HG02763 (cell line): ENCODE results near the gene CPSF2.
"Not testable (repeated sequence)": the region's sequence is repeated elsewhere in the genome, so short reads cannot be mapped to it uniquely, and the experiment has no call there.

ENCODE experiments used
- ATAC-seq: cut with Tn5 transposase; IDR thresholded peaks from one replicate; pipeline ENCODE4 v1.9.1; 2021; ENCODE audit warnings: mild to moderate bottlenecking, moderate library complexity; ENCODE audit not compliant: unreplicated experiment

The CPSF2 gene

GRCh38 chr14:92154283-92154942 lies 32.6 kb downstream of the CPSF2 start:
- no peak for ATAC-seq

GRCh38 chr14:92160619-92161018 lies 38.9 kb downstream of the CPSF2 start:
- ATAC-seq: no peak

- ATAC-seq: no peak
Measured at GRCh38 chr14:92161521-92161920, 39.8 kb downstream of the CPSF2 start.

- ATAC-seq: no peak
Measured at GRCh38 chr14:92164958-92165357, 43.2 kb downstream of the CPSF2 start.

- ATAC-seq: no peak
Measured at GRCh38 chr14:92173668-92174067, 51.9 kb downstream of the CPSF2 start.

- no peak for ATAC-seq
Measured at GRCh38 chr14:92175811-92176210, 54.0 kb downstream of the CPSF2 start.

- no peak for ATAC-seq
Measured at GRCh38 chr14:92176476-92176875, 54.7 kb downstream of the CPSF2 start.

GRCh38 chr14:92179178-92179577 lies 57.4 kb downstream of the CPSF2 start:
- not testable (repeated sequence) for ATAC-seq

- ATAC-seq: no peak
Measured at GRCh38 chr14:92185559-92185958, 63.8 kb downstream of the CPSF2 start.

- ATAC-seq: not testable (repeated sequence)
Measured at GRCh38 chr14:92187616-92188015, 65.8 kb downstream of the CPSF2 start.

- no peak for ATAC-seq
Measured at GRCh38 chr14:92190768-92191167, 69.0 kb downstream of the CPSF2 start.

GRCh38 chr14:92198804-92199203 lies 77.0 kb downstream of the CPSF2 start:
- ATAC-seq: no peak

GRCh38 chr14:92199763-92200162 lies 78.0 kb downstream of the CPSF2 start:
- no peak for ATAC-seq

- no peak for ATAC-seq
Measured at GRCh38 chr14:92203116-92203515, 81.3 kb downstream of the CPSF2 start.

- no peak for ATAC-seq
Measured at GRCh38 chr14:92204792-92205191, 83.0 kb downstream of the CPSF2 start.

- no peak for ATAC-seq
Measured at GRCh38 chr14:92207012-92207927, 85.5 kb downstream of the CPSF2 start.

GRCh38 chr14:92207928-92208265 lies 86.1 kb downstream of the CPSF2 start:
- no peak for ATAC-seq

GRCh38 chr14:92209141-92209540 lies 87.4 kb downstream of the CPSF2 start:
- no peak for ATAC-seq

GRCh38 chr14:92213125-92213524 lies 91.4 kb downstream of the CPSF2 start:
- ATAC-seq: not testable (repeated sequence)

GRCh38 chr14:92215579-92215978 lies 93.8 kb downstream of the CPSF2 start:
- no peak for ATAC-seq

GRCh38 chr14:92217936-92218335 lies 96.2 kb downstream of the CPSF2 start:
- no peak for ATAC-seq
